Frontal cortex (tissue), 4 donors: ENCODE data around the gene GPR153. TPM values are rescaled to one million over a fixed set of nuclear protein-coding genes. Genes with fewer than 3 reads are reported as not detected.
"Not testable (repeated sequence)": the region's sequence is repeated elsewhere in the genome, so short reads cannot be mapped to it uniquely, and the experiment has no call there.

ENCODE experiments used
- DNase-seq, 2 donors: peaks; one replicate each; pipeline ENCODE4 v3.0.0; 2012; ENCODE audit warnings: low spot score in 2 of 2
- FAIRE-seq: peaks from 2 replicates; lab custom pipeline; 2012; peaks lifted over from hg19 to GRCh38; lab: Jason Lieb, UNC
- total RNA-seq: library from RNA; depleted of rRNA; stranded (reverse); fragments of >200 nt; gene quantifications from one replicate; pipeline ENCODE4 v1.2.3, GENCODE V29; 2014
- donor health status: control.
- donor health status: control.
- donor health status: control.

Gene GPR153
- 22.0 TPM for total RNA-seq

DNA sequence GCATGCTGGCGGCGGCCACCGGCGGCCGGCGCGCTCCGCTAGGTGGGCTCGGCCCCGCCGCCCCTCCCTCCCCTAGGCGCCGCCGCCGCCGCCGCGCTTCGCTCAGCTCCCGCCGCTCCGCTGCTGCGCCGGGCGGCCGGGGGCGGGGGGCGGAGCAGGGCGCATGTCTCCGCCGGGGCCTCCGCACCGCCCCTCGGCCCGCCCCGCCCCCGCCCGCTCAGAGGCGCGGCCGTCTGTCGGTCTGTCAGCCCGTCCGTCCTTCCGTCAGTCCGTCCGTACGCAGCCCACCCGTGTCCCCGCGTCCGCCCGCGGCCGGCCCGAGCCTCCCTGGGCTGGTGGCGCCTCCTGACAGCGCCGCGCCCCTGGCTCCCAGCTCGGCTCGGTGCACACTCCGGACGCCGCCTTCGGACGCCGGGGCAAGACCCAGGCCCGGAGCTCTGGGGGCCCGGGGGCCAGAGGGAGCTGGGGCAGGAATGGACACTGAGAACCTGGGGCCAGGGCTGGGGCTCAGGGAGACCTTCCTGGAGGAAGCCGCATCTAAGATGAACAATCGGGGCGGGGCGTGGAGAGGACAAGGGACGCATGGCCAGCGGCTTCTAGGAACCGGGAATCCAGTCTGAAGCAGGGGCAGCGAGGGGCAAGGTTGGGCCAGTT, at the start of gene GPR153:
GPR153 (minus strand) TSS at position 138 of the 654 bp plus-strand sequence. CDS start 6,193 bp downstream, outside the sequence.
- FAIRE-seq (no peak), DNase-seq (peak; percentile 68 to 71)

DNA sequence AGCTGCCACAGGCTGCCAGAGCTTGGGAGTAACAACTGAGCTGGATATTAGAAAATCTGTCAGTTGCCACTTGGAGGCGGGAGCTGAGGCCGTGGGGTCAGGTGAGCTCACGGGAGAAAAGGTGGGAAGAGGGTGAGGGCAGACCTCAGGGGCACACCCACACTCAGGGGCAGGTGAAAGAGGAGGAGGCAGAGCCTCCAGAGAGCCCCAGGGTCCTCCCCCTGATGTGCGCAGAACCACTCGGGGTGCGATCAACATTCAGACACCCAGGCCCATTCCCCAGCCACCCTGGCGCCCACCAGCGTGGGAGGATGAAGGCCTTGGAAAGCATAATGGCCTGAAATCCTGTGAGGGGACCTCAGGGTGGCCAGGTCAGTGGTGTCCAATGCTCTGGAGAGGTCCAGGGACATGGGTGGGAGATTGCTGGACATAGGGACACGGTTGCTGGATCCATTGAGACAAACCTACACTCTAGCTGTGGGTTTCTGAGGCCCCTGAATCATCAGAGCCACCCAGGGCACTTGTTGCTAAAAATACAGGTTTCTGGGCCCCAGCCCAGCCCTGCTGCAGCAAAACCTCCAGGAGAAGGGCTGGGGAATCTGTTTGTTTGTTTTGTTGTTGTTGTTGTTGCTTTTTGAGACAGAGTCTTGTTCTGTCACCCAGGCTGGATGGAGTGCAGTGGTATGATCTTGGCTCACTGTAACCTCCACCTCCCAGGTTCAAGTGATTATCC, 49.4 kb upstream of the GPR153 start:
- DNase-seq (no peak), FAIRE-seq (no peak)

DNA sequence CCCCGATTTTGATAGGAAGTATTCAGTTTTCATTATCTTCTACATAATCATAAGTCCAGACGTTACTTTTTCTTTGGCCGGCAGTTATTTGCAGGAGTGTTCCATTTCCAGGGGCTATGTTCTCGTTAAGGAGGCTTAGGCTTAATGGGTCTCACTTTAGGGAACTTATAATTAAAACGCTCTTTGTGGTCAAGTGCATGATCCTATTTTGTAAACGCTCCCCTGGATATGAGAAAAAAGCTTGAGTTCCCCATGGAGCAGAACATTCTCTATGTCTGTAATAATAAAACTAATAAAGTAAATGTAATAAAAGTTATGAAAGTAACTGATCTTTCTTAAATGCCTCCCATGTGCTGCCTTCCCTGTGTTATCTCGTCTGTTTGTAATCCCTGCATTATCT, 48.7 kb upstream of the GPR153 start:
- FAIRE-seq, result no peak

DNA sequence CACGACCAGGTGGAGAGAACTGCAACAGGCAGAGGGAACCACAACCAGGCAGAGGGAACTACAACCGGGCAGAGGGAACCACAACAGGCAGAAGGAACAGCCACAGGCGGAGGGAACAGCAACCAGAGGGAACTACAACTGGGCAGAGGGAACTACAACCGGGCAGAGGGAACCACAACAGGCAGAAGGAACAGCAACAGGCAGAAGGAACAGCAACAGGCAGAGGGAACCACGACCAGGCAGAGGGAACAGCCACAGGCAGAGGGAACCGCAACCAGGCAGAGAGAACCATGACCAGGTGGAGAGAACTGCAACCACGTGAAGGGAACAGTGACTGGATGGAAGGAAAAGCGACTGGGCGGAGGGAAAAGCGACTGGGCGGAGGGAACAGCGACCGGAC, 47.6 kb upstream of the GPR153 start:
- no peak for DNase-seq
- no peak for FAIRE-seq

More for the DNA sequence above, 48.7 kb upstream of the GPR153 start:
- DNase-seq, result no peak

DNA sequence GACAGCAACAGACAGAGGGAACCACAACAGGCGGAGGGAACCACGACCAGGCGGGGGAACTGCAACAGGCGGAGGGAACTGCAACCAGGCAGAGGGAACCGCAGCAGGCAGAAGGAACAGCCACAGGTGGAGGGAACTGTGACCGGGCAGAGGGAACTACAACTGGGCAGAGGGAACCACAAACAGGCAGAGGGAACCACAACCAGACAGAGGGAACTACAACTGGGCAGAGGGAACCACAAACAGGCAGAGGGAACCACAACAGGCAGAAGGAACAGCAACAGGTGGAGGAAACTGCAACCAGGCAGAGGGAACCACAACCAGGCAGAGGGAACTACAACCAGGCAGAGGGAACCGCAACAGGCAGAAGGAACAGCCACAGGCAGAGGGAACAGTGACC, 46.8 kb upstream of the GPR153 start:
- DNase-seq, FAIRE-seq: not testable (repeated sequence)

DNA sequence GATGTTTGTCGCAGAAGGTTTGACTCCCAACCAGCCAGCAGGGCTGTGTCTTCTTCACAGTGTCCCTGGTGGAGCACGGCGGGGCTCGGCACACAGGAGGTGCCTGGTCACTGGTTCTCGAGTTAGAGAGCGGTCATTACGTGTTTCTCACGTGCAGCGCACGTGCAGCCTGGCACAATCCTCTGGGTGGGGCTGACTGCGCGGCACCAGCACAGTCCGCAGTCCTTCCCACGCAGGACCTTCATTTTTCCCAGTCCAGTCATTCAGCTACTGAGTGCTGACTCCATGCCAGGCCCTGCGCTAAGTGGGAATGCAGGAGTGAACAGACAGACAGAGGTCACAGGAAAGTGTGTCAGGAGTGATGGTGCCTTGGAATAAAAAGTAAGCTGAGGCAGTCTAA, 46.2 kb upstream of the GPR153 start:
- no peak for DNase-seq
- FAIRE-seq, result no peak

DNA sequence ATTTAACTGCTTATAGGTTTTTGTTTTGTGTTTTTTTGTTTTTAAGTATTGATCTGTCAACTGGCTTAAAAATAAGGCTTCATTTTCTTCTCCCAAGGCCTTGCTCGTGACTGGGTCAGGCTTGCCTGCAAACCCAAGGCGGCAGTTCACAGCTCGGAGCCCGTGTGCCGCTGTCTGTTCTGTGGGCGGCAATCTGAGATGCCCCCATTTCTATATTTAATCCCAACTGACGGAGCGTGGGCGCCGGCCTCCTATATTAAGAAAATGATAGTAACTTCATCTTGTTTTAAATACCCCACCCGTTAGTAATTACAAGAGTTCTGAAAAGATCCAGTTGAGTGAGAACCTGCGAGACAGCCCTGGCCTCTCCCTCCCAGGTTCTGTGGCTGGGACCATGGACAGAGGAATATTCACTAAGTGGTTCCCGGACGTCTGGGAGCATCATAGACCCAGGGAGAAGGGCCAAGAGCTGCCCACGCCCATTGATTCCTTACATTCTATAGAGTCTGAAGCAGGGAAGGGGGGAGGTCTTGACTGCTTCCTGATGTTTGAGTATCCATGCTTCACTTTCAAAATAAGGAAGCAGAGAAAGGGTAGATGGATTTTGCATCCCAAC, 42.6 kb upstream of the GPR153 start:
- DNase-seq (peak in 1 of 2 donors; percentile 51), FAIRE-seq (no peak)

DNA sequence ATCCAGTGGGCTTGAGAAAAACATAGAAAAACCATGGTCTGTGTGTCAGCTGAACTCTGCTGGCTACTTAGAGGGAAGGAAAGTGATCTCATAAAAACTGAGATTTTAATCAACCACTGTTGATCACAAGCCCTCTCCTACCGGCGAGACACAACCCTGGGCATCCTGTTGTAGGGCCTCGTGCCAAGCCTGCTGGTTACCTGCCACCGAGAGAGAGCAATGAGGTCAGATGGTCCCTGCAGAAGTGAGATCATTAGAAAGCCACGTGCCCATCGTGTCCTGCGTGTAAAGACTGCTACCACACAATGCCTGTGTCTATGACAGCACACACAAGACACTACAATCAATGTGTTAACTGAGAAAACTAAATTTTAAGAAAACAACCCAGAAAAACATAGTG, 41.7 kb upstream of the GPR153 start:
- DNase-seq (no peak), FAIRE-seq (no peak)

DNA sequence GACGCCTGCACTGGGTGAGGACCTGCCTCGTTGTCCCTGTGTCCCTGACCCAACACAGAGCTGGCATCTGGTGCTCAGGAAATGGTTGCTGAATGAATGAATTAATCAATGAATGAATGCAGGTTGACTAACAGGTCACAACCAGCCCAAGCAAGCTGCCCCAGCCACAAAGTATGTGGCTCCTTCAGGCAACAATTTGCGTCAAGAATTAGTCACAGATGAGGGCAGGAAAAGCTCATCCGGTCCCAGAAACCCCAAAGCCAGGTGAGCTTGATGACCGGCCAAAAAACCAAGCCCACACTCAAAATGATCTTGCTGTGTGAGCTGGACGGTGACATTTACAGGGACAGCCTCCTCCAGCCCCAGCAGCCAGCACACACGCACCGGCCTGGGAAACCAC, 40.6 kb upstream of the GPR153 start:
- FAIRE-seq, result no peak
- no peak for DNase-seq

DNA sequence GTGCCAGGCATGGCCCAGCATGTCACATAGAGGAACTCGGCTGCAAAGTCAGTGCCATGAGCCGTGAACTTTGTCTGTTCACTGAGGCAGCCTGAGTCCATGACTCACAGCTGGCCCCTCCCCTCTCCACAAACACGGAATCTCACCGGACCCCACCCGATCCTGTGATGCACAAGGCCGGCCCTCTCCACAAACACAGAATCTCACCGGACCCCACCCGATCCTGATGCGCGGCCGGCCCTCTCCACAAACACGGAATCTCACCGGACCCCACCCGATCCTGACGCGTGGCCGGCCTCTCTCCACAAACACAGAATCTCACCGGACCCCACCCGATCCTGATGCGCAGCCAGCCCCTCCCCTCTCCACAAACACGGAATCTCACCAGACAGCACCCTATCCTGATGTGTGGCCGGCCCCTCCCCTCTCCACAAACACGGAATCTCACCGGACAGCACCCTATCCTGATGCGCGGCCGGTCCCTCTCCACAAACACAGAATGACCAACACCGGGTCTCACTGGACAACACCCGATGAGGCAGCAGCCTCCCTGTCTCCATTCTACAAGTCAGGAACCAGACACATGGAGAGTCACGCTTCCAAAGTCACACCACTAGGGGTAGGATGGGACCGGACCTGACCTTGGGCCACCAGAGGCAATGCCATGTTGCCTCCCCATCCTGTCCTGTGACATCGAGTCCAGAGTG, 39.6 kb upstream of the GPR153 start:
- no peak for FAIRE-seq
- DNase-seq, result no peak

DNA sequence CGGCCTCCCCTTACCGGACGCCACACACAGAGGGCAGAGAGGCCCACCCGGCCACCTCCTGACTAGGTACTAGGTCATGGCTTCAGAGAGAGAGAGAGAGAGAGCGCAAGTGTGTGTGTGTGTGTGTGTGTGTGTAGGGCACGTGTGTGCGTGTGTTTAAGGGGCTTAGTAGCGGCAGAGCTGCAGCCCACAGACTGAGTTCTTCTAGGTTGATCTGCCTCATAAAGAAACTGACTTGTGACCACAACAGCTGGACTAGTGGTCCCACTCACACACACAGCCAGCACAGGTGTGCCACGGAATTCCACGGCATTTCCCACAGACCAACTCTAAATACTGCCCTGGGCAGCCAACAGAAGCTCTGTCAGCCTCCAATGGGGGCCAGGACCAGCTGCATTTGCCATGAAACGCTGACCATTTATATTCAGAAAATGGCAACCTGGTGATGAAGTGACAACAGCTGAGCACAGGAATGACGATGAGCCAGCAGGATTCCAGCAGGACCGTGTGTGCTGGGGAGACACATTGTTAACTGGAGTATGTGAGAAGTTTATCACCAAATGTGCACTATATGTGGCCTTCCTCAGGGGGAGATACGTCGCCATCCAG, 38.8 kb upstream of the GPR153 start:
- FAIRE-seq, result no peak
- DNase-seq, result no peak

DNA sequence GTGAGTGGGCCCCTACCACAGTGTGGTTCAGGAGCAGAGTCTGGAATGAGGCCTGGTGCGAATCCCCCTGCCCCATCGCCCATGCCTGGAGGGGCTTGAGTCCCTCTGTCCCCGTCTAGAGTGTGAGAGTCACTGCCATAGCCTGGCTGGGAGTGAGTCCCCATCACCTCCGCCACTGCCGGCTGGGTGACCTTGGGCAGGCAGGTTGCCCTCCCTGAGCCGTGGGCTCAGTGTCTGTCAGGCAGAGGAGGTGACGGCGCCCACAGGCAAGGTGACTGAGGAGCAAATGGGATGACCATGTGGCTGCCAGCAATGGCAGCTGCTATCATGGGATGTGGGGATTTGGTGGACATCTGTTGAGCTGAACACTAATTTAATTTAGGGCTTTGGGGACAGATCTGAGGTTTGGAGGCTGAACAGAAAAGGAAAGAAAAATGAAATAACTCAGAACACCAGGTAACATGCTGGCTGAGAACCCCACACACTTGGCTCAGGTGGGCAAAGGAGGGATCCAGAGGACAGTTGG, 38.1 kb upstream of the GPR153 start:
- FAIRE-seq (no peak), DNase-seq (no peak)

DNA sequence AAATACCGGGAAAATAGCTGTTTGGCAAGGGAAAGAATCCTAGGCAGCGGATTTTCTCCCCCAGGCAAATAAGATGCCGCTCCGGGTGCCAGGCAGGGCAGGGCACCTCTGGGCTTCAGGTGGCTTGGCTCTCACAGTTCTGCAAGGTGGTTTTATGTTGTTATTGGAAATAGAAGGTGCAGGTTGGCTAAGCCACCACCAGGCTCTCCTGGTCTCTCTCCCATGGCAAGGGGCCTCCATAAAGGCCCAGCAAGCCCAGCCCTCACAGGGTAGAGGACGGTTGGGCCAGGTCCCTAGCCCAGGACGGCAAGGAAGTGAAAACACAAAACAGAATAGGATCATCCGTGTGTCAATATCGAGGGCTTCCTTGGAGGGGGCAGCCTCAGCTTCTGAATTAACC, 37.6 kb upstream of the GPR153 start:
- no peak for FAIRE-seq
- DNase-seq, result no peak

DNA sequence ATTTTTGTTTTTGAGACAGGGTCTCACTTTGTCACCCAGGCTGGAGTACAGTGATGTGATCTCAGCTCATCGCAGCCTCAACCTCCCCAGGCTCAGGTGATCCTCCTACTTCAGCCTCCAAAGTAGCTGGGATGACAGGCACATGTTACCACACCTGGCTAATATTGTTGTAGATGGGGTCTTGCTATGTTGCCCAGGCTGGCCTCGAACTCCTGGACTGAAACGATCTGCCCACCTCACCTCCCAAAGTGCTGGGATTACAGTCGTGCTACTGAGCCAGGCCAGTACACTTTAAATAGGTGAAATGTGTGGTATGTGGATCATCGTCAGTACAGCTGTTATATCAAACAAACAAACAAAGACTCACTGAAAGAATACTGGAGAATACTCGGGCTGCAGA, 35.0 kb upstream of the GPR153 start:
- no peak for FAIRE-seq

DNA sequence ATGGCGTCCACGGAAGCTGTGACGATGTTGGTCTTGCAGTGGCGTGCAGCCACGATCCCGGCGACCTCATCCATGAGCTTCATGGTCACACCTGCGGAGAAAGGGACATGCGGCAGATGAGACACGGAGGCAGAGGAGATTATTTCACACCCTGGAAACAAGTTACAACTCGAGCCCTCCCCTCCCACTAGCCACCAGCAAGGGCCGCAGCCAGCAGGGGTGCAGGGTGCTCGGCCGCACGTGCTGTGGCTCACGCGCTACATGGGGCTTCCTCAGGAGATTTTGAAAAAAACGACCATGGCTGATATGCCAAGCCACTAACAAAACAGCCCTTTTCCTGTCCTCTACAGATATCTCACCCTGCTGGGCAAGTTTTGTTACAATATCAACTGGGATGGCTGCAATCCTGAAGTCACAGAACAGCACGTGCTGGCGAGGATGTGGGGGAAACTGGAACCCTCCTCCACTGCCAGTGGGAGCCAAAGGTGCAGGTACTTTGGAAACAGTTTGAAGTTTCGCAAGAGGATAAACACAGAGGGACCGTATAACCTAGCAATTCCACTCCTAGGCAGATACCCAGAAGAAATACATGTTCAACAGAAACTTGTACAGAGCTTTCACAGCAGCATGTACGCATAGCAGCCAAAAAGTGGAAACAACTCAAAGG, 34.1 kb upstream of the GPR153 start:
- no peak for DNase-seq
- no peak for FAIRE-seq

More for the DNA sequence above, 35.0 kb upstream of the GPR153 start:
- no peak for DNase-seq

DNA sequence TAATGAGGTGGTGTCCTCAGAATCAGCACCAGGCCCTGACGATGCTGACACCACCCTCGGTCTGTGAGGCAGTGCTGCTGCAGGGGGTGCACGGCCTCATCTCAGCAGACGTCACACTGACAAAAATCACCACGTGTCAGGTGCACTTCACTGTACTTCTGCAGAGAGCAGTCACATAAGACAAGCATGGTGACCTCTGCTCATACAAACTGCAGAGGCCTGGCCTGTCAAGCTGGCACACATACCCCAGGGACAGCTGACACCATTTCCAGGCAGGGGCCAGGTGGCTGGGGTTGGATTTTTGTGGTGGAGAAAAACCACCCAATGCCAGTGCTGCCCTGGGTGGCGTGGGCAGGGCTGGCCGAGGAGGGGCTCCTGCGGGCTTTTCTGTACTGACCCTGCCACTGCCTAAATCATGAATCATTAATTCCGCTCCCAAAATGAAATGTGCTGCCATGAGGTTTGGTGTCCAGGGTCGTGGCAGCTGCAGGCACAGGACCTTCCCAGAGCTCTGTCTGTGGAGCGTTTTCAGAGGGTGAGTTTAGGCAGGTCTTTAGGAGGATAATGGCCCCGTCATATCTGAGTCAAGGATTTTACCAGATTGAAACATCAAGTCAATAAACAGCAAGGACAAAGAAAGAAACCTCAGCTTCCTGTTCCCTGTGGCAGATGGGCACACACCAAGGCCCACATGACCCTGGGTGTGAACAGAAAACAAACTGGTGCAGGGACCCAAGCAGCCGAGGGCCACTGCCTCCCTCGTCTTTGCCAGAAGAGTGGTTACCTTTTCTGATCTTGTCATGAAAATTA, 33.4 kb upstream of the GPR153 start:
- FAIRE-seq, result no peak

DNA sequence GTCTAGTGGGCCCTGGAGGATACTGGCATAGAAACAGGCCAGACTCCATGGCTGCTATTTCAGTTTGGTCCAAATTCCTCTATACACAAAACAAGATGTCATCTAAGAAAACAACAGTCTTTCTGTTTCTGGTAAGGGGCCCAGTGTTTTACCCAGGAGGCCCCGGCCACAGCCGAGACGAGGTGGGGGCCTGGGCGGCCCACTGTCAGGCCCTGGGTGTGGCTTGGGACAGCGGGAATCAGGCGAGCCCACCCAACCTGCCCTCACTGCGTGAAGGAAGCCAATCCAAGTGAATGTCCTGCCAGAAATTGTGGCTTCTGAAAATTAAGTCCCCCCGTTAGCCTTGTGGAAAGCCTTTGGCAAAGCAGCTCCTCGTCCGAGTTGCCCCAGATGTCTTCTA, 31.2 kb upstream of the GPR153 start:
- DNase-seq (no peak), FAIRE-seq (no peak)

More for the DNA sequence above, 33.4 kb upstream of the GPR153 start:
- DNase-seq, result no peak

DNA sequence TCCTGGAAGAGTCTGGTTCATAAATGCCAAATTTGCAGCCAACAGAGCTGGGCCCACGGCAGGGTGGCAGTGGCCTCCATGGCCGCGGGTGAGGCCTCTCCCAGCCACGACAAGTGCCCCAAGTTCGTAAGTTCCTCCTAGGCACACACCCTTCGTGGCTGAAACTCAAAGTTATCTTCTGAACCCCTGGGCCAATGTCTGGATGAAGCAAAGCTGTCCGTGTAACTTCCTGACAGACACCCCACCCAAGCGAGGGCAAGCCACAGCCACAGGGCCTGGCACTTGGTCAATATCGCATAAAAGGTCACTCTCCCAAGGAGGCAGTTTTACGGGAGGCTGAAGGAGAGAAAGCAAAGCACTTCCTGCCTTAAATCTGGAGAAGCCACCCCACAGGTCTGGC, 27.8 kb upstream of the GPR153 start:
- DNase-seq (no peak), FAIRE-seq (no peak)

DNA sequence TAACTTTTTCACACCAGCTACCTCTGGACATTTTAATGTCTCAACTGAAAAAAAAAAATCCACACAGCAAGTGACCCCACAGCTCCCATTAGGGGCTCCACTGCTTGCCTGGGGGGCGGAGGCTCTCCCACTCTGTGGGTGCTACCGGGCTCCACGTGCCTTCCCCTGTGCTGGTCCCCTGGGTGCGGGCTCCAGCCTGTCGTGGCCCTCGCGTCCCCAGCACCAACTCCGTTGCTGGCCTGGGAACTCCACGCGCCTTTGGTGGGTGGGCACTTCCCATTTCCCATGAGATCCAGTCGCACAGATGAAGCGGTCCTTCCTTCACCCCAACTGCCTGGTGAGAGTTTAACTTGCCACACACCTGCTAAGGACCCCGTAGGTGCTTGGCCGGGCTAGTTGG, 27.1 kb upstream of the GPR153 start:
- FAIRE-seq (no peak), DNase-seq (no peak)
